HL-60/S4 (cell line): ENCODE measurements around the gene CEP72.
"Not testable (repeated sequence)": the region's sequence is repeated elsewhere in the genome, so short reads cannot be mapped to it uniquely, and the experiment has no call there.

Experiments
- in situ Hi-C: fragments of 300-500 bp; cut with MboI; formaldehyde crosslinking; loops from 2 replicates; pipeline ENCODE4 v1.14.3; 2022; ENCODE audit warnings: low sequenced_read_pairs

CEP72 gene

GRCh38 chr5:680836-681235, 68.7 kb downstream of the CEP72 start:
- in situ Hi-C loops, result not testable (repeated sequence)

DNA sequence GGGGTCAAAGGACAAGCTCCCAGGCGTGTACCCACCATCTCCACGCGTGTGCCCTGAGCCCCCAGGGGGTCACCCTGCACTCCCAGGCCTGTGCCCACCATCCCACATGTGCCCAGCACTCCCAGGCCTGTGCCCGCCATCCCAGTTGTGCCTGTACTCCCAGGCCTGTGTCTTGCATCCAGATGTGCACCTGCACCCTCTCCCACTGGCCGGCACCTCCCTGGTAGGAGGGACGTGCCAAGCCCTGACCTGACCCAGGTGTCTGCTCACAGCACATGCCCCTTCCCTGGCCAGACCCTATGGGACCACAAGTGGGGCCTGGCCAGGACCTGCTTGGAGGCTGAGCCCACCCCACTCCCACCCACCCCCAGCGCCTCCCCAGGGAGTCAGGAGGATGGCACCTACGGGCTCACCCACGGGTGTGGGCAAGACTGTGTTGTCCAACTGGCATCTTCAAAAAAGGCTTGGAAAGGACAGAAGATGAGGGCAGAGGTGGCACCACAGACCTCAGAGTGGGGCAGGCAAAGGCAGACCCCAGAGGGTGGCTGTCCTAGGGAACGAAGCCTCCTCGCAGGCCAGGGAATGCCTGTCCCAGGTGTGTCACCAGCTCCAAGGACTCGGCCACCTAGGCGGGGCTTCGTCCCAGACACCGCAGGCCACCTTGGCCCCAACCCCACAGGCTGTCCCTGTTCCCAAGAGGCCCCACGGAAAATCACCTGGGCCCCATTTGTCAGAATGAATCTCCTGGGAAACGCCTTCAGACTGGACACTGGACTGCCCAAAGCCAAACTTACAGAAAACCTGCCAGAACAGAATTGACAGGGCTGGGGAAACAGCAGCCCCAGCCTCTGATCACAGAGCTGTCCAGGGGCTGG, 69.4 kb downstream of the CEP72 start:
- in situ Hi-C loops, result not testable (repeated sequence)

DNA sequence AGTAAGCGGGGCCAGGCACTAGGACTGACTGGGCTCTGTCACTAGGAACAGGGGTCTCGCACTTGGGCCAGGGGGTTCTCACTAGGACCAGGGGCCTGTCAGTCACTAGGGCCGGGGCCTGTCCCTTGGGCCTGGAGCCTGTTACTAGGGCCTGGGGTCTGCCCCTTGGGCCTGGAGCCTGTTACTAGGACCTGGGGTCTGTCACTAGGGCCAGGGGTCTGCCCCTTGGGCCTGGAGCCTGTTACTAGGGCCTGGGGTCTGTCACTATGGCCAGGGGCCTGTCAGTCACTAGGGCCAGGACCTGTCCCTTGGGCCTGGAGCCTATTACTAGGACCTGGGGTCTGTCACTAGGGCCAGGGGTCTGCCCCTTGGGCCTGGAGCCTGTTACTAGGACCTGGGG, 70.1 kb downstream of the CEP72 start:
- in situ Hi-C loops, result not testable (repeated sequence)

DNA sequence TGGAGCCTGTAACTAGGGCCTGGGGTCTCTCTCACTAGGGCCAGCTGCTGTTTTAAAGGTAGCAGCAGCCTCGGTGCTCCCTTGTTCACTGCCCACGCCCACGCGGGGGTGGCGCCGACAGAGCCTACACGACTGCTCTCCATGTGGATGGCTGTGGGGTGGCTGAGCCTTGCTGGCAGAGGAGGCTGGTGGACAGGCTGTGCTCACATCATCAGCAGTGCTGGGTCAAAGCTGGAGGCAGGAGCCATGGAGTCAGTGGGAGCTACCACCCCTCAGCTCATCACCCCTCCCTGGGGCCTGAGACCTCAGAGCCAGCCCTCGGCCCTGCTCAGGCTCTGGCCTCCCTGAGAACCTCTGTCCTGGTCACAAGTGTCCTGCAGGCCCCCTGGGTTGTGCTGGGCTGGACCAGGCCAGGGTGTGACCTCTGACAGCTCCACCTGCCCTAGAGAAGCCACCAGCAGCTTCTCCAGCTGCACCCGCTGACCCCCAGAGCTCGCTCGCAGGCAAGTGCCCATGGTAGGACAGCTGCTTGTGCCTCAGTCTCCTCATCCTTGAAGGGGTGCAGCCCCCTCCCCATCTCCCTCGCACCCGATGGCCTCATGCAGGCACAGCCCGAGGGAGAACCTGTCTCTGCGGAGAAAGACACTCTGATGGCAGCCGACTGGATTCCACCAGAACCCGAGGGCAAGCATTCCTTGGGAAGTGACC, 70.7 kb downstream of the CEP72 start:
- in situ Hi-C loops, result not testable (repeated sequence)

DNA sequence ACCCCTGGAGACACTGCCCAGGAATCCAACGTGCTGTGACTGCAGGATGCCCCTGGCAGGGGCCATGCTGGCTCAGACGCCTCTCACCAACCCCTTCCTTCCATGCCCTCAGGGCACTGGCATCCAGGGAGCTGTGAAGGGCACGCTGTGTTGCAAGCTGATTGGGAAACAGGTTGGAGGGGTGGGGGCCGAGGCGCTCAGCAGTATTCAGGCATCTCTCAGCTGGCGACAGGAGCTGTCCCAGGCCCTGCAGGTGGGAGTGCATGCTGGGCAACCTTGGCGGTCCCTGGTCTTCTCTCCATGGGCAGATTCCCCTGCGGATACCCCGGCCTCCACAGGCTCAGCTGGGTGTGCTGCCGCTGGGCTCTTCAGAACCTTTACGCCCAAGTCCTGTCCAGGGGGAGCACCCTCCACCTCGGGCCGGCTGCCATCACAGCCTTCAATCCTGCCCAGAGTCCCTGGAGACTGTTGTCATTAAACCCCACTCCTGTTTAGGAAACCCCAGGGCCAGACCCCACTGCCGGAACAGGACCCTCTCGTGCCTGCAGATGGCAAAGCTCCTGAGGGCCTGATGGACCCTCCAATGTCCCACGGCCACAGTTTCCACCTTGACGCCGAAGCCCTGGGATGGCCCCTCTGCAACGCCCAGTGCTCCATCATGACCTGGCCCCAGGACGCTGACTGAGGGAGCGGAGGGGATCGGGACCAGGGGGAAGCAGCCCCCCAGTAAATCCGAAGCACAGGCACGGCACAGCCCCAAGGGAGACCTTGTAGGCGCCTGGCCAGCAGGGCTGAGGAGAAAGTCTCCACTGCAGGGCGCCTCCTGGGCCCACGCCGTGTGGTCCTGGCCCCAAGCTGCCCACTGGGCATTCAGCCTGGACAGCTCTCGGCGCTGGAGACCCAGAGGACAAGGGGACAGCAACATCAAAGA, 71.7 kb downstream of the CEP72 start:
- in situ Hi-C loops, result no loop called here

DNA sequence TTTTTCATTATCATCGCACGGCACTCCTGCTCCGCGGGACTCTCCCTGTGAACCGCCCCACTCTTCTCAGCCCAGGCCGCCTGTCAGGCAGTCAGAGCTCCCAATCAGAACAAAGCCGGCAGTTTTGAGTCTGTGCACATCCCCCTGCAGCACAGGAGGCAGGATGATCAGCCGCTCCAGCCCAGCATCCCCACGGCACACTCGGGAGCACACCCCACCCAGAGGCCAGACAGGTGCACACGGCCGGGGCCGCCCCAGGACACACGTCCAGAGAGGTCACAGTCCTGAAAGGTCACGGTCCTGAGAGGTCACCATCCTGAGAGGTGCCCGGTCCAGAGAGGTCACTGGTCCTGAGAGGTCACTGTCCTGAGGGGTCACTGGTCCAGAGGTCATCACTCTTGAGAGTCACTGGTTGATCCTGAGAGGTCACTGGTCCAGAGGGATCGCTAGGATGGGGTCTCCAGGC, 72.6 kb downstream of the CEP72 start:
- in situ Hi-C loops, result no loop called here

- in situ Hi-C loops, result no loop called here
Measured at GRCh38 chr5:685262-686171, 73.4 kb downstream of the CEP72 start.

- in situ Hi-C loops, result not testable (repeated sequence)
Measured at GRCh38 chr5:686172-686523, 74.0 kb downstream of the CEP72 start.

DNA sequence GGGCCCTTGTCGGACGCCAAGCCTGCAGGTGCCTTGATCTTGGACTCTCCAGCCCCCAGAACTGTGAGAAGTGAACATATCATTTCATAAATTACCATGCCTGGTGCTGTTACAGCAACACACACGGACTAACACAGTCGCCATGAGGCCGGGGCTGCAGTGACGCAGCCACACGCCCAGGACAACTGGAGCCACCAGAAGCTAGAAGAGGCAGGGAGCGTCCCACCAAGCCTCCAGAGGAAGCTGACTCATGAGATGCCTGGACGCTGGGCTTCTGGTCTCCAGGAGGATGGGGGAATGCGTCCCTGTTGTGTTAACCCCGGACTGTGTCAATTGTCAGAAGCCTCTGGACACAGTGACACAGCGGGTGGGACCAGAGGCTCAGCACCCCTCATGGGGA, 74.8 kb downstream of the CEP72 start:
- in situ Hi-C loops, result not testable (repeated sequence)

DNA sequence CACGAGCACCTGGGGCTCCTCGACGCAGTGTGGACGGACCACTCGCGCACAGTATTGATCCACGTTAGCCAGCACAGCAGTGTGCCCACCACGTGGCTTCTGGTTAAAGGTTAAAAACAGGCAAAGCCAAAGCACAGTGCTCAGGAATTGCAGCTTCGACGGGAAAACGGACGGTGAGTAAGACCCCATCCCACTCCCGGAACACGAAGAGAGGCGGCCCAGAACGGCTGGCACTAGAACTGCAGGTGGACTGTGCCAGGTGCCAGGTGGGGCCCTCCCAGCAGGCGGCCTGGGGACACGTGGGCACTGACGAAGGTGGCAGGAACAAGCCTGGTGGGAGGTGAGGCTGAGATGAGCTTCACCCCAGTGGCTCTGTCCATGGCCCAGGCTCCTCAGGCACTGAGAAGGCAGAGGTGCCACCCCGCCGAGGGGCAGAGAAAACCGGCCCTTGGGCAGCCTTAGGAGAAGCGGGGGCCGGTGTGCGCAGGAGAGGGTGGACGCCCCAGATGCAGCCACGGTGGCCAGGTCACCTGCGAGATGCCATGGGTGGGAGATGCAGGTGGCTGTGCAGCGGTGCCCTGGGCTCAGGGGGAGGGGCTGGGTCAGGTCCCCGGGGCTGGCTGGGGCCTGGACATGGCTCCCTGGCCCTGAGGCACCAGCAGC, 76.3 kb downstream of the CEP72 start:
- in situ Hi-C loops, result not testable (repeated sequence)

DNA sequence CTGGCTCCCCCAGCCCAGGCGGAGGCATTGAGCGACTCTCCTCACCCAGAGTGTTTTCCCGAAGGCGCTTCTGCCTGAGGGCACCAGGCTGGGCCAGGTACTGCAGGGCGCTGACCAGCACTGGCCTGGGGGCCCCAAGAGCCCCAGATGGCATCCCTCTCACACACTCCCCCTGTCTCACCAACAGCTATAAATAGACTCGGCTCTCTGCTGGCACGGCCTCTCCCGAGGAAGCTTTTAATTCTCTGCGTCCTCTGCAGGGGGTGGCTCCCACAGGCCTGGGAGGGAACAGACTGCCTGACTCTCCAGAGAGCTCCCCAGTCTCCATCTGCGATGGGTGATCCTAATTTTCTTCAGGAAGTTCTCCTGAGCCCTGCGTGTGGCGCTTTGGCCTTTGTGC, 78.2 kb downstream of the CEP72 start:
- in situ Hi-C loops, result not testable (repeated sequence)

- in situ Hi-C loops, result not testable (repeated sequence)
Measured at GRCh38 chr5:691049-691448, 78.9 kb downstream of the CEP72 start.

- in situ Hi-C loops, result no loop called here
Measured at GRCh38 chr5:691817-692528, 79.8 kb downstream of the CEP72 start.

DNA sequence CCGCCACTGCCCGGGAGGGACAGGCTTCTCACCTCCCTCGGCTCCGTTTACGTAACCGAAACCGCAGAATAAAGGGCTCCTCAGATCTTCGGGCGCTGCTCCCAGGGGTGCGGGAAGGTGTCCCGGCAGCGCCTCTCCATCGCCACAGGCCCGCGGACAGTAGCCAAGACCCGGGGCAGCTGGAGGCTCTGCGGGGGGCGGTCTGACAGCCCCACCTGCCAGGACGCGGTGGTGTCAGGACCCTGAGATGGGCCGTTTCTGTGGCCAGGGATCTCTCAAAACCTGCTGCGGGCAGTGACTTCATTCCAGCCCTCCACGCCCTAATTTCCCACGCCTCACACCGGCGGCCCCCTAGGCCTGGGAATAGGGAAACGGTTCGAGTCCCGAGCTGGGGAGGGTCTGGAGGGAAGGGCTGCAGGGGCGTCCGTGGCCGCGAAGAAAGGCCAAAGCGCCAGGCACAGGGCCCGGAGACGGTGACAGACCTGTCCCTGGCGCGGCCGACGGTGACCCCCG, 80.4 kb downstream of the CEP72 start:
- in situ Hi-C loops, result not testable (repeated sequence)

- in situ Hi-C loops, result not testable (repeated sequence)
Measured at GRCh38 chr5:693271-694041, 81.3 kb downstream of the CEP72 start, which contains the start of gene TPPP. Gene TPPP, minus strand, starts transcription at chr5:693352. Its CDS starts 15,292 bp downstream, at chr5:678060.

DNA sequence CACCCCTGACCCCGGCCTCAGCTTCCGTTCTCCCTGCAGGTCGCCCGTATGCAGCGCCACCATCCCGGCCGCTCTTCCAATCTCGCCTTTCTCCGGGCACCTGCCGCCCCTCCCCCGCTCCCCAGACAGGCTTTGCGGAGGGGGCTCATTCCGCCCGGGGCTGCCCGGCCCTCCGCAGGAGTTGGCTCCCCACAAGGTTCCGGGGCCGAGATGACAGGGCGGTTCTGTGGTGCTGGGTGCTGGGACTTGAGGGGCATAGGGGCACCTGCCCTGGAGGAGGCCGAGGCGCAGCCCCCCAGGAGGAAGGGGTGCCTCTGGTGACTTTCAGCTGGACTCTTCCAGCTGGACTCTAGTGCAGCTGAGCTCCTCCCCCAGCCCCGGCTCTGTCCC, 81.9 kb downstream of the CEP72 start:
- in situ Hi-C loops, result not testable (repeated sequence)

DNA sequence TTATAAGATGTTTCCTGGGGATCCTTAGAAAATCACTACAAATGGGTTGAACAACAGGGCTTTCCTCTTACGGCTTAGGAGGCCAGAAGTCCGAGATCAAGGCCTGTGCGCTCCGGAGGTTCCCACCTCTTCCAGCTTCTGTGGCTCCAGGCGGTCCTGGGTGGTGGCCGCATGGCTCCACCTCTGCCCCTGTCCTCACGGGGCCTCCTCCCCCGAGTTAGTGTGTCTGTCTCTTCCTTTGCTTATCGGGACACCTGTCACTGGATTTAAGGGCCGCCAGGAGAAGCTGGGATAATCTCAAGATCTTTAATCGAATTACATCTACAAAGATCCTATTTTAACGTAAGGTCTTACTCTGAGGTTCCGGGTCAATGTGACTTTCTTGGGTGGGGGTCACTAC, 83.3 kb downstream of the CEP72 start:
- in situ Hi-C loops, result not testable (repeated sequence)

- in situ Hi-C loops, result not testable (repeated sequence)
Measured at GRCh38 chr5:696191-696590, 84.1 kb downstream of the CEP72 start.
